GM12878 (cell line): ENCODE results near the gene DPF3. TPM values are rescaled to one million over a fixed set of nuclear protein-coding genes. Genes with fewer than 3 reads are reported as not detected.

ENCODE experiments used
- BCLAF1 ChIP-seq: fragments of 450-650 bp; IDR thresholded peaks from 2 replicates; pipeline ENCODE4 v1.6.1; 2017; ENCODE audit warnings: antibody characterized with exemption, mild to moderate bottlenecking, moderate library complexity
- CHD4 ChIP-seq: fragments of 200-600 bp; sonication (generic); IDR thresholded peaks from 2 replicates; pipeline ENCODE4 v1.6.1; 2016; ENCODE audit warnings: mild to moderate bottlenecking
- E2F8 ChIP-seq: fragments of 450-650 bp; IDR thresholded peaks from 2 replicates; pipeline ENCODE4 v1.6.1; 2018; ENCODE audit warnings: mild to moderate bottlenecking, low read depth, moderate library complexity; ENCODE audit not compliant: partially characterized antibody
- FOXK2 ChIP-seq: fragments of 450-650 bp; IDR thresholded peaks from 2 replicates; pipeline ENCODE4 v1.6.1; 2017; ENCODE audit warnings: mild to moderate bottlenecking, moderate library complexity
- MTA2 ChIP-seq: fragments of 450-650 bp; IDR thresholded peaks from 2 replicates; pipeline ENCODE4 v1.6.1; 2016; ENCODE audit warnings: low read depth, mild to moderate bottlenecking, moderate library complexity
- NBN ChIP-seq: fragments of 450-650 bp; IDR thresholded peaks from 2 replicates; pipeline ENCODE4 v1.6.1; 2016
- PAX8 ChIP-seq: fragments of 450-650 bp; IDR thresholded peaks from 2 replicates; pipeline ENCODE4 v1.6.1; 2017; ENCODE audit warnings: mild to moderate bottlenecking, moderate library complexity
- SIX5 ChIP-seq: IDR thresholded peaks from 2 replicates; pipeline ENCODE4 v1.6.1; 2011; ENCODE audit warnings: mild to moderate bottlenecking, low read depth, low read length, moderate library complexity; ENCODE audit not compliant: severe bottlenecking
- SMAD1 ChIP-seq: fragments of 450-650 bp; IDR thresholded peaks from 2 replicates; pipeline ENCODE4 v1.6.1; 2018; ENCODE audit warnings: mild to moderate bottlenecking, low read depth; ENCODE audit not compliant: partially characterized antibody
- SMAD5 ChIP-seq: IDR thresholded peaks from 2 replicates; pipeline ENCODE4 v1.6.1; 2016; ENCODE audit warnings: antibody characterized with exemption, low read depth
- SUZ12 ChIP-seq: fragments of 200-600 bp; sonication (generic); IDR thresholded peaks from one replicate; pipeline ENCODE4 v1.6.1; 2018; ENCODE audit warnings: antibody characterized with exemption, mild to moderate bottlenecking; ENCODE audit not compliant: unreplicated experiment
- TCF7 ChIP-seq: IDR thresholded peaks from 2 replicates; pipeline ENCODE4 v1.6.1; 2014; ENCODE audit warnings: antibody characterized with exemption, borderline replicate concordance
- ZBTB33 ChIP-seq: fragments of 450-650 bp; IDR thresholded peaks from 2 replicates; pipeline ENCODE4 v1.6.1; 2017; ENCODE audit warnings: mild to moderate bottlenecking
- ZNF217 ChIP-seq: fragments of 450-650 bp; IDR thresholded peaks from 2 replicates; pipeline ENCODE4 v1.6.1; 2017; ENCODE audit warnings: antibody characterized with exemption, mild to moderate bottlenecking
- polyA plus RNA-seq, 11 experiments: library from polyadenylated mRNA; depleted of rRNA in 4 of 11; unstranded in 6 of 11; stranded (reverse) in 5 of 11; fragments of >200 nt; fragmentation: Nextera tagmentation in 4 of 11; fragmentation: Illumina TruSeq in 1 of 11; extraction: Ambion mirVana in 4 of 11; extraction: Trizol in 1 of 11; gene quantifications; 1 replicate in 1 of 11; 2 replicates in 10 of 11; pipeline versions ENCODE4 v1.2.1 to v1.2.3, GENCODE V29; 2011 to 2016; ENCODE audit warnings: inconsistent platforms in 2 of 11, missing spikeins in 2 of 11, low read depth in 1 of 11
- total RNA-seq, 4 experiments: library from RNA; depleted of rRNA in 3 of 4; stranded (reverse); fragments of >200 nt in 3 of 4; fragmentation: Illumina TruSeq in 1 of 4; extraction: Trizol in 1 of 4; gene quantifications; 2 replicates each; pipeline versions ENCODE4 v1.2.1 to v1.2.3, GENCODE V29; 2013 to 2021
- TF ChIP-seq, protein P1 (sequence below): fragments of 450-650 bp; IDR thresholded peaks from 2 replicates; pipeline ENCODE4 v1.6.1; 2016; ENCODE audit warnings: mild to moderate bottlenecking, moderate library complexity, borderline replicate concordance
- TF ChIP-seq, protein P2 (sequence below): fragments of 450-650 bp; IDR thresholded peaks from 2 replicates; pipeline ENCODE4 v1.6.1; 2017; ENCODE audit warnings: low read depth, mild to moderate bottlenecking, moderate library complexity

The DPF3 gene
- total and polyA plus RNA-seq, 10 of the 15 experiments (the other 5 are each of a cell fraction or from before 2014, with no cell fraction given), result 0.69 to 8.0 (median 2.2) TPM

DNA sequence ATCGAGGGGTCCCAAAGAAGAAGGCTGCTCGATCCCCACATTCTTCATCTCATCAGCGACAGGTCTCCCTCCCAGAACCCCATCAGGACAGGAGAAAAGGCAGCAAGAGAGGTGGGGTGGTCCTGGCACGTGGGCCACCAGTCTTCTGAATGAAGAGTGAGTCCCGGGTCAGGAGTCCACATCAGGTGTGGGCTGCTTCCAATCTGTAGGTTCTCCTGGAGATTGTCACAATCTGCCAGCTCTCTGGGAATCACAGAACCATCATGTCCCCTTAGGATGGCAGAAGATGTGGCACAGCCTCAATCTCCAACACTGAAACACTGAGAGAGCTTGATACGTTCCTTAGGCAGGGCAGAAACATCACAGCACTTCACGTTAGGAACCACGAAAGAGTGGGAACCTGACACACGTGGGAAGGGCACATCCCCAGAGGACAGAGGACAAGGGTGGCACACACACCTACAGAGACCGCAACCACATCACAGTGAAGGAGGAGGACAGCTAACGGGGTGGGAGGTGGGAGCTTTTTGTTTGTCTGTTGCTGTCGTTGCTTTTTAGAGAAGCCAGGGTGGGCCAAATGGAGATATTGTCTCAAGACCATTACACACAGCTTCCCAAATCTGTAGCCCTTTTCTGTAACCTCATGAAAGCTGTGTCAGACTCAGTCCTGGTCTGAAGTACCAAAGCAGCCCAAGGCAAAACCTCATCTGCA is 284.5 kb downstream of the DPF3 start (continued):
- TF ChIP-seq, protein P1, sequence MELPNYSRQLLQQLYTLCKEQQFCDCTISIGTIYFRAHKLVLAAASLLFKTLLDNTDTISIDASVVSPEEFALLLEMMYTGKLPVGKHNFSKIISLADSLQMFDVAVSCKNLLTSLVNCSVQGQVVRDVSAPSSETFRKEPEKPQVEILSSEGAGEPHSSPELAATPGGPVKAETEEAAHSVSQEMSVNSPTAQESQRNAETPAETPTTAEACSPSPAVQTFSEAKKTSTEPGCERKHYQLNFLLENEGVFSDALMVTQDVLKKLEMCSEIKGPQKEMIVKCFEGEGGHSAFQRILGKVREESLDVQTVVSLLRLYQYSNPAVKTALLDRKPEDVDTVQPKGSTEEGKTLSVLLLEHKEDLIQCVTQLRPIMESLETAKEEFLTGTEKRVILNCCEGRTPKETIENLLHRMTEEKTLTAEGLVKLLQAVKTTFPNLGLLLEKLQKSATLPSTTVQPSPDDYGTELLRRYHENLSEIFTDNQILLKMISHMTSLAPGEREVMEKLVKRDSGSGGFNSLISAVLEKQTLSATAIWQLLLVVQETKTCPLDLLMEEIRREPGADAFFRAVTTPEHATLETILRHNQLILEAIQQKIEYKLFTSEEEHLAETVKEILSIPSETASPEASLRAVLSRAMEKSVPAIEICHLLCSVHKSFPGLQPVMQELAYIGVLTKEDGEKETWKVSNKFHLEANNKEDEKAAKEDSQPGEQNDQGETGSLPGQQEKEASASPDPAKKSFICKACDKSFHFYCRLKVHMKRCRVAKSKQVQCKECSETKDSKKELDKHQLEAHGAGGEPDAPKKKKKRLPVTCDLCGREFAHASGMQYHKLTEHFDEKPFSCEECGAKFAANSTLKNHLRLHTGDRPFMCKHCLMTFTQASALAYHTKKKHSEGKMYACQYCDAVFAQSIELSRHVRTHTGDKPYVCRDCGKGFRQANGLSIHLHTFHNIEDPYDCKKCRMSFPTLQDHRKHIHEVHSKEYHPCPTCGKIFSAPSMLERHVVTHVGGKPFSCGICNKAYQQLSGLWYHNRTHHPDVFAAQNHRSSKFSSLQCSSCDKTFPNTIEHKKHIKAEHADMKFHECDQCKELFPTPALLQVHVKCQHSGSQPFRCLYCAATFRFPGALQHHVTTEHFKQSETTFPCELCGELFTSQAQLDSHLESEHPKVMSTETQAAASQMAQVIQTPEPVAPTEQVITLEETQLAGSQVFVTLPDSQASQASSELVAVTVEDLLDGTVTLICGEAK, result no peak
- TF ChIP-seq, protein P2, sequence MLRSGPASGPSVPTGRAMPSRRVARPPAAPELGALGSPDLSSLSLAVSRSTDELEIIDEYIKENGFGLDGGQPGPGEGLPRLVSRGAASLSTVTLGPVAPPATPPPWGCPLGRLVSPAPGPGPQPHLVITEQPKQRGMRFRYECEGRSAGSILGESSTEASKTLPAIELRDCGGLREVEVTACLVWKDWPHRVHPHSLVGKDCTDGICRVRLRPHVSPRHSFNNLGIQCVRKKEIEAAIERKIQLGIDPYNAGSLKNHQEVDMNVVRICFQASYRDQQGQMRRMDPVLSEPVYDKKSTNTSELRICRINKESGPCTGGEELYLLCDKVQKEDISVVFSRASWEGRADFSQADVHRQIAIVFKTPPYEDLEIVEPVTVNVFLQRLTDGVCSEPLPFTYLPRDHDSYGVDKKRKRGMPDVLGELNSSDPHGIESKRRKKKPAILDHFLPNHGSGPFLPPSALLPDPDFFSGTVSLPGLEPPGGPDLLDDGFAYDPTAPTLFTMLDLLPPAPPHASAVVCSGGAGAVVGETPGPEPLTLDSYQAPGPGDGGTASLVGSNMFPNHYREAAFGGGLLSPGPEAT, result no peak
- TF ChIP-seq TCF7, result no peak
- TF ChIP-seq MTA2, result no peak
- no peak for TF ChIP-seq SMAD1
- no peak for TF ChIP-seq BCLAF1
- TF ChIP-seq ZNF217, result no peak
- no peak for TF ChIP-seq E2F8
- TF ChIP-seq ZBTB33, result no peak
- TF ChIP-seq FOXK2, result no peak
- TF ChIP-seq PAX8, result no peak
- TF ChIP-seq SMAD5, result no peak
- TF ChIP-seq SUZ12, result no peak
- no peak for TF ChIP-seq CHD4
- TF ChIP-seq SIX5, result no peak
- TF ChIP-seq NBN, result no peak
